ENCODE results near the gene NALCN. TPM values are rescaled to one million over a fixed set of nuclear protein-coding genes. Genes with fewer than 3 reads are reported as not detected.

NALCN gene
- total RNA-seq, 1 donor: 11.2 TPM

GRCh38 chr13:101450749-101451130 is 34.4 kb upstream of the NALCN start:
- Histone ChIP-seq H4K20me1 (ENCODE audit: insufficient read depth, low read length) (no peaks in the 10 kb centered on the region), H3K4me2 (ENCODE audit: insufficient read depth, low read length) (peak overlapping the region; percentile 24), H3K4me1 (ENCODE audit: insufficient read depth, low read length) (peaks cover 44% of the 10 kb centered on the region), H3K36me3 (ENCODE audit: insufficient read depth, low read length) (no peaks in the 10 kb centered on the region), H2AFZ (ENCODE audit: low read length) (no peak overlapping the region), H3K27ac (ENCODE audit: low read depth, low read length) (peak overlapping the region; percentile 82), H3K9me3 (ENCODE audit: low read depth, low read length) (no peaks in the 10 kb centered on the region), H3K79me2 (ENCODE audit: insufficient read depth, low read length) (peaks cover 31% of the 10 kb centered on the region), H3K27me3 (ENCODE audit: insufficient read depth, low read length) (no peaks in the 10 kb centered on the region), H3K4me3 (ENCODE audit: insufficient read depth, low read length) (no peak overlapping the region)
- DNase-seq (ENCODE audit: insufficient read length, low spot score, missing footprints): no peak
- no peak for TF ChIP-seq CTCF (IDR thresholded peaks at IDR 0.05; ENCODE audit: extremely low read depth, low read depth, low read length)

- H4K20me1 ChIP-seq (ENCODE audit: insufficient read depth, low read length): no peaks in the 10 kb centered on the region
- DNase-seq (ENCODE audit: insufficient read length, low spot score, missing footprints): peak; percentile 86
- H3K4me2 ChIP-seq (ENCODE audit: insufficient read depth, low read length): peak overlapping the region; percentile 24
- no peaks in the 10 kb centered on the region for H3K9me3 ChIP-seq (ENCODE audit: low read depth, low read length)
- H3K36me3 ChIP-seq (ENCODE audit: insufficient read depth, low read length): no peaks in the 10 kb centered on the region
- H3K4me3 ChIP-seq (ENCODE audit: insufficient read depth, low read length): no peak overlapping the region
- TF ChIP-seq CTCF (IDR thresholded peaks at IDR 0.05; ENCODE audit: extremely low read depth, low read depth, low read length): no peak
- H3K27ac ChIP-seq (ENCODE audit: low read depth, low read length): peak overlapping the region; percentile 82
- H2AFZ ChIP-seq (ENCODE audit: low read length): no peak overlapping the region
- H3K27me3 ChIP-seq (ENCODE audit: insufficient read depth, low read length): no peaks in the 10 kb centered on the region
- peaks cover 37% of the 10 kb centered on the region for H3K4me1 ChIP-seq (ENCODE audit: insufficient read depth, low read length)
- peaks cover 31% of the 10 kb centered on the region for H3K79me2 ChIP-seq (ENCODE audit: insufficient read depth, low read length)
Measured at GRCh38 chr13:101449790-101450748, 33.8 kb upstream of the NALCN start.

- peaks cover 28% of the 10 kb centered on the region for H3K4me1 ChIP-seq (ENCODE audit: insufficient read depth, low read length)
- no peaks in the 10 kb centered on the region for H3K27me3 ChIP-seq (ENCODE audit: insufficient read depth, low read length)
- H3K9me3 ChIP-seq (ENCODE audit: low read depth, low read length): no peaks in the 10 kb centered on the region
- no peaks in the 10 kb centered on the region for H3K36me3 ChIP-seq (ENCODE audit: insufficient read depth, low read length)
- no peak overlapping the region for H3K4me3 ChIP-seq (ENCODE audit: insufficient read depth, low read length)
- peaks cover 18% of the 10 kb centered on the region for H3K79me2 ChIP-seq (ENCODE audit: insufficient read depth, low read length)
- no peaks in the 10 kb centered on the region for H4K20me1 ChIP-seq (ENCODE audit: insufficient read depth, low read length)
- no peak overlapping the region for H2AFZ ChIP-seq (ENCODE audit: low read length)
- no peak for TF ChIP-seq CTCF (IDR thresholded peaks at IDR 0.05; ENCODE audit: extremely low read depth, low read depth, low read length)
- no peak for DNase-seq (ENCODE audit: insufficient read length, low spot score, missing footprints)
- no peak overlapping the region for H3K4me2 ChIP-seq (ENCODE audit: insufficient read depth, low read length)
- H3K27ac ChIP-seq (ENCODE audit: low read depth, low read length): no peak overlapping the region
Measured at GRCh38 chr13:101447852-101448251, 31.5 kb upstream of the NALCN start.

- Histone ChIP-seq H3K36me3 (ENCODE audit: insufficient read depth, low read length) (no peaks in the 10 kb centered on the region), H3K27me3 (ENCODE audit: insufficient read depth, low read length) (no peaks in the 10 kb centered on the region), H2AFZ (ENCODE audit: low read length) (no peak overlapping the region), H3K27ac (ENCODE audit: low read depth, low read length) (no peak overlapping the region), H3K4me1 (ENCODE audit: insufficient read depth, low read length) (no peaks in the 10 kb centered on the region), H3K9me3 (ENCODE audit: low read depth, low read length) (no peaks in the 10 kb centered on the region), H3K79me2 (ENCODE audit: insufficient read depth, low read length) (no peaks in the 10 kb centered on the region), H3K4me3 (ENCODE audit: insufficient read depth, low read length) (no peak overlapping the region), H3K4me2 (ENCODE audit: insufficient read depth, low read length) (no peak overlapping the region), H4K20me1 (ENCODE audit: insufficient read depth, low read length) (no peaks in the 10 kb centered on the region)
- TF ChIP-seq CTCF (IDR thresholded peaks at IDR 0.05; ENCODE audit: extremely low read depth, low read depth, low read length): no peak
- DNase-seq (ENCODE audit: insufficient read length, low spot score, missing footprints): no peak
Measured at GRCh38 chr13:101434486-101434885, 18.2 kb upstream of the NALCN start.

Measured in osteoblast (primary cell).